Neural progenitor cell (in vitro differentiated cells): ENCODE data around the gene MAP3K9.

Experiments used
- EZH2 ChIP-seq: fragments of 200-600 bp; sonication (generic); IDR thresholded peaks from 2 replicates; pipeline ENCODE4 v1.6.1; 2017; ENCODE audit warnings: antibody characterized with exemption, mild to moderate bottlenecking, moderate library complexity
- EZH2phosphoT487 ChIP-seq: fragments of 200-600 bp; sonication (generic); IDR thresholded peaks from 2 replicates; pipeline ENCODE4 v1.6.1; 2017; ENCODE audit warnings: antibody characterized with exemption
- TF ChIP-seq, protein P1 (sequence below): fragments of 200-600 bp; sonication (generic); IDR thresholded peaks from 2 replicates; pipeline ENCODE4 v1.5.1; 2017; ENCODE audit warnings: antibody characterized with exemption, mild to moderate bottlenecking

DNA sequence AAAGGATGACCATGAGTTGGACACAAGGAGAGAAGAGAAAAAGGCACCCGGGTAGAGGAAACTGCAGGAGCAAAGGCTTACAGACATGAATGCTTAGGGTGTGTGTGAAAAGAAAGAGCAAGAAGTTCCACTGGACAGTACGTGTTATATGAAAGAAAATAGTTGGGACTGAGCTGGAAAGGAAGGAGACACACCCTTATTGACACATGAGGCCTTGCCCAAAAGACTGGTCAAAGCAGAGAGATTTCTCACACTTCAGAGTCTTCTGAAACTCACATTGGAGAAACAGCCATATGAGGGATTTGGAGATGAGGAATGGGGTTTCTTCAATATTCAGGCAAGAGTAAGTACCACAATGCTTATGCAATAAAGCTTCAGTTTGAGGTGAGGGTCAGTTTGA, 111.6 kb downstream of the MAP3K9 start:
- TF ChIP-seq, protein P1, sequence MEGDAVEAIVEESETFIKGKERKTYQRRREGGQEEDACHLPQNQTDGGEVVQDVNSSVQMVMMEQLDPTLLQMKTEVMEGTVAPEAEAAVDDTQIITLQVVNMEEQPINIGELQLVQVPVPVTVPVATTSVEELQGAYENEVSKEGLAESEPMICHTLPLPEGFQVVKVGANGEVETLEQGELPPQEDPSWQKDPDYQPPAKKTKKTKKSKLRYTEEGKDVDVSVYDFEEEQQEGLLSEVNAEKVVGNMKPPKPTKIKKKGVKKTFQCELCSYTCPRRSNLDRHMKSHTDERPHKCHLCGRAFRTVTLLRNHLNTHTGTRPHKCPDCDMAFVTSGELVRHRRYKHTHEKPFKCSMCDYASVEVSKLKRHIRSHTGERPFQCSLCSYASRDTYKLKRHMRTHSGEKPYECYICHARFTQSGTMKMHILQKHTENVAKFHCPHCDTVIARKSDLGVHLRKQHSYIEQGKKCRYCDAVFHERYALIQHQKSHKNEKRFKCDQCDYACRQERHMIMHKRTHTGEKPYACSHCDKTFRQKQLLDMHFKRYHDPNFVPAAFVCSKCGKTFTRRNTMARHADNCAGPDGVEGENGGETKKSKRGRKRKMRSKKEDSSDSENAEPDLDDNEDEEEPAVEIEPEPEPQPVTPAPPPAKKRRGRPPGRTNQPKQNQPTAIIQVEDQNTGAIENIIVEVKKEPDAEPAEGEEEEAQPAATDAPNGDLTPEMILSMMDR: no peak
- no peak for TF ChIP-seq EZH2phosphoT487
- TF ChIP-seq EZH2: no peak
